Measurements from ENCODE around the gene SGTB. TPM values are rescaled to one million over a fixed set of nuclear protein-coding genes. Genes with fewer than 3 reads are reported as not detected.

The SGTB gene
- total RNA-seq, 1 experiment from 2014 or later, result 14.3 TPM

DNA sequence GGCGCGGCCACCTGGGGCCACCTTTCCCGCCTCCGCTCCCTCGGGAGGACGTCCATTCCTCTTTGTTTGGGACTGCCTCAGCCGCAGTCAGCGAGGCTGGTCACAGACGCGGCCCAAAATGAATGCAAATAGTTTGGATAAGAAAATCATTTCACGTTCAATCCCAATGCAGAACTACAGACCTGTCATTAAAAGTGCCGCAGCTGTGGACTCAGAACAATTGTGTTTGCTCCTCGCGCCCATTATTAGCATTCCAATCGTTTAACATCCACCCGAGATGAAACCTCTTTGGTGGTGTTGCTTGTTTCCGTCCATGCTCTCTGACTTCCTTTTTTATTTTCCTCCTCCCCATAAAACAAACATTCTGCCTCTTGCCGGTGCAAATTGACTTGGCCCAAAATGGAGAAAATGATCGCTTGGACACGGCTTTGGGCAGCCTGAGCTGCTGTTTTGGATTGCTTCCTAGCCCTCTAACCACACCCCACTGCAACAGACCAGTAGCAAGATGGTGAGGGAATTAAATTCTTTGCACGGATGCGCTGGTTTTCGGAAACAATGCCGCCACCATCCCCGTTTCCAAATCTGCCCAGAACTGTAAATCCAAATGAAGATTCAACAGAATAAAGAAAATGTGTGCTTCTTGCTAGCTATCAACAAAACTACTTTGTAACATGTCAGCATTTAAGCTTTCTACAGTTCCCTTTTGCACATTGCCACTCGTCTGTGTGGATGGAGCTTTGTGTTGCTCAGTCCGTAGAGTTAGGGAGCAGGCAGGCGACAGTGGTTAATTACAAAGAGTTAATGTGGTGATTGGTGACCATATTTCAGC lies 880 bp upstream of the SGTB start:
- Histone ChIP-seq H3K27ac (peak overlapping the region; percentile 82), H3K9me3 (replicated peaks) (no peaks in the 10 kb centered on the region), H3K36me3 (peaks cover 15% of the 10 kb centered on the region), H3K27me3 (replicated peaks) (no peaks in the 10 kb centered on the region), H3K4me3 (peak overlapping the region; percentile 89), H3K4me1 (replicated peaks) (peaks cover 18% of the 10 kb centered on the region)
- peak; percentile 50 to 67 for DNase-seq (ENCODE audit: low read depth in 1 of 2, low spot score in 2 of 2)

DNA sequence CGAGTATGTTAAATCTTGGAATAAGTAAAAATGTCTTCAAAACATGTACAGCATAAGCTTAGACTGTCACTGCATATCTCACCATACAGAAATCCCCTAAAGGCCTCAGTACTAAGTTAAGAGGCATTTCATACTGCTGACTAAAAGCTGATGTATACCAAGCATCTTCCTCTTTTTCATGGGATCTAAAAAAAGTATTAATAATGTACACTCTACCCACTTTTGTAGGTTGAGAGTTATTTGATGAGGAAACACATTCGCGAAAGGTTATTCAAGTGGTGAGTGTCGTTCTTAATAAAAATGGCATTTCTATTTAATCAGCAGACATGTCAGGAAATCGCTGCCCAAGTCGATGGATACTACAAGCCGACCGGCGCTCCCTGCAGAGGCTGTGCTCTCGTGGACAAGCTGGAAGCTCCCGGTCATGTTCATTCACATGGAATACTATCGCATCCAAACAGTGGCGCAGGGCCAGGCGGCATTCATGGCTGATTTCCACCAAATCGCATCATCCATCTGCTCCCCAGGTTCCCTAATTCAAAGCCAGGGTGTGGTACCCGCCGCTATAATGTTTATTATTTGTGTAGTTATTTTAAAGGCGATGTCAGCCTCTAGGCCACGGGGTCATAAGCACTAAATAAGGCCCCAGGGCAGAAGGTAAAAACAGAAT lies 724 bp downstream of the SGTB start:
- Histone ChIP-seq H3K4me1 (replicated peaks) (peaks cover 9% of the 10 kb centered on the region; the same call in 1 of the 2 replicates), H3K27ac (no peak overlapping the region), H3K4me3 (peak overlapping the region; percentile 89), H3K27me3 (replicated peaks) (no peaks in the 10 kb centered on the region), H3K36me3 (peaks cover 17% of the 10 kb centered on the region), H3K9me3 (replicated peaks) (no peaks in the 10 kb centered on the region)
- peak; percentile 44 to 64 for DNase-seq (ENCODE audit: low read depth in 1 of 2, low spot score in 2 of 2)

DNA sequence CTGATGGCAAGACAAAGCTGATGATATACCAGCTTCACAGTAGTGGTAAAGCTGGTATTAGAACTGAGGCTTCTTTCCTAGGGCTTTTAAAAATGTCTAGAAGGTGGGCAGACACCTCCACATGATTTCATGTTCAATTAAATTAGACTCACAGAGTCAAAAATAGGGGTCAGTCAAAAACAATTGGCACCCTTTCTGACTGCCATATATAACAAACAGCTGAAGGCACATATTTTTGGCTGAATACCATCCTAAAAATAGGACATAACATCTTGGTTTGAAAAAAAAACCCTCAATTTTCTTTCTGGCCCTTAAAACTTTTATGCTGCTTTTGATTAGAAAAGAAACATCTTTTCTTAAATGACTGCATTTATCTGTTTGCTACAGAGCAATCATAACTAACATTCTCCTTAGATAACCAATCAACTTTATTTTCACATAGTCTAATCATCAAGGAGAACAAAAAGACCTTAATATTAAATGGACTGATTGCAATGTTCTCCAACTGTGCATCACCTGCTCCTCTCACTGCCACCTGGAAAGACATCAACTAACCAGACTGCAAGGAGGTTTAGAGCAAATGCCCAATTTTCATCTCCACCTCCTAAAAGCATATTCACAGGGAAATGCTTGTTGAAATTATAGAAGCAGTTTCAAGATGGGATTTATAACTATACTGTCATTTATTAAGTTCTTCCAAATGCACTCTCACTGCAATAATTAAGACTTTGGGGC lies 3.2 kb downstream of the SGTB start:
- H3K9me3 ChIP-seq (replicated peaks), result no peaks in the 10 kb centered on the region
- H3K27ac ChIP-seq, result no peak overlapping the region
- H3K4me3 ChIP-seq, result no peak overlapping the region
- no peaks in the 10 kb centered on the region for H3K27me3 ChIP-seq (replicated peaks)
- H3K4me1 ChIP-seq (replicated peaks), result 0 out of 2 replicates have a peak, but pooled peaks cover 3% of the 10 kb centered on the region
- no peak for DNase-seq (ENCODE audit: low read depth in 1 of 2, low spot score in 2 of 2)
- H3K36me3 ChIP-seq, result peaks cover 18% of the 10 kb centered on the region

DNA sequence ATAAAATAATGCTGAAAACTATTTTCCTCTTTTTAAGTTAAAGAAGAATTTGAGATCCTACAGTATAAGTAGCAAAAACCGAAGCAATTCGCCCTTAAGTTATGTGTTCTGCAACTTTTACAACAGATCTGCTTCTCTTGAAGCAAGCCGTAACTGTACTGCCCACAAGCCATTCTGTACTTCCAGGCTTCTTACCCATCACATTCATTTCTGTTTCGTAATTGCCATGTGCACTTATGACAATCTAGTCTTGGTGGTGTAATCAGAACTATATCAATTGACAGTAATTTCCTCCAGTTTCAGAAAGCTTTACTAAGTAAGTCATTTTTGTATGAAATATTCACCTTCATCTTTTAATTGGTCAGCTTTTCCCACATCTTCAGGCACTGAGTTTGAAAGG lies 13.8 kb downstream of the SGTB start:
- Histone ChIP-seq H3K36me3 (peaks cover 10% of the 10 kb centered on the region), H3K4me1 (replicated peaks) (no peaks in the 10 kb centered on the region), H3K27ac (no peak overlapping the region), H3K27me3 (replicated peaks) (no peaks in the 10 kb centered on the region), H3K9me3 (replicated peaks) (no peaks in the 10 kb centered on the region), H3K4me3 (no peak overlapping the region)
- DNase-seq (ENCODE audit: low read depth in 1 of 2, low spot score in 2 of 2), result no peak

DNA sequence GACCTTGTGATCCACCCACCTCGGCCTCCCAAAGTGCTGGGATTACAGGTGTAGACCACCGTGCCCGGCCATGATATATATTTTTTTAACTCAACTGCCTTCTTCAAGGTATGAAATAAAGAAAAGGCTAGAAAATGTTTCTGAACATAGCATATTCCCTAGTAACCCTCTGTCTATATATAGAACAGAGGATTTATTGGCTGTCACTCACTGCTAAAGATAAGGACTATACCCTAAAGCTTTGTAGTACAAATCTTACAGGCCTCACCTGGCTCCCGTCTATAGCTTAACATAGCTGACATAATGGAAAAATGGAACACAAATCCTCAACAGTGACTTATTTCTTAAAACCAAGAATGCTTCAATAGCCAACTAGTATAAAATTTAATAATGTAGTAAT lies 14.2 kb downstream of the SGTB start:
- H3K9me3 ChIP-seq (replicated peaks), result no peaks in the 10 kb centered on the region
- no peak for DNase-seq (ENCODE audit: low read depth in 1 of 2, low spot score in 2 of 2)
- H3K36me3 ChIP-seq, result peaks cover 10% of the 10 kb centered on the region
- H3K4me3 ChIP-seq, result no peak overlapping the region
- no peaks in the 10 kb centered on the region for H3K27me3 ChIP-seq (replicated peaks)
- H3K4me1 ChIP-seq (replicated peaks), result no peaks in the 10 kb centered on the region
- H3K27ac ChIP-seq, result no peak overlapping the region

DNA sequence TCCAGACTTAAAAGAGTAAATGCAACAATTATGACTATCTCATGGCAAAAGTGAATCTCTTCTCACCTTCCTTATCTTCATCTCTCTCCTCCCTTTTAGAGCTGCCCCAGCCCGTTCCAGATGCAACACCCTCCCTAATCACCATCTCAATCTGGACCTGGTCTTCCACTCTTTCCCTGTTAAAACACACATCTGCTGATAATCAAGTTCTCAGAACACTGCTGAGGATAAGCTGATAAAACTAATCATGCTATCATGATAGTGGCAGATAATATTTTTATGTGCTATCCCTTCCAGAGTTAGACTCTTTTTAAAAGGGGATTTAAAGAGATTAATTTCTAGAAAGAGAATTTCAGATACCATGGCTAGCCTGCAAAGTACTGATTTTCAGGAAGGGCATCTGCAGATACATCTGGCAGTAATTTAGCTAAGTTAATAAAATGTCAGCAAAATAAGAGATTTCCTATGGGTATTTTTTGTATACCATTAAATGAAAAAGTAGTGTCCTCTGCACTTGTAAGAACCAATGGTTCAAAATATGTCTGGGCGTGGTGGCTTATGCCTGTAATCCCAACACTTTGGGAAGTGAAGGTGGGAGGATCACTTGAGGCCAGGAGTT lies 17.2 kb downstream of the SGTB start:
- H3K9me3 ChIP-seq (replicated peaks), result no peaks in the 10 kb centered on the region
- no peaks in the 10 kb centered on the region for H3K4me1 ChIP-seq (replicated peaks)
- H3K4me3 ChIP-seq, result no peak overlapping the region
- no peaks in the 10 kb centered on the region for H3K27me3 ChIP-seq (replicated peaks)
- DNase-seq (ENCODE audit: low read depth in 1 of 2, low spot score in 2 of 2), result no peak
- H3K27ac ChIP-seq, result no peak overlapping the region
- peaks cover 14% of the 10 kb centered on the region for H3K36me3 ChIP-seq

DNA sequence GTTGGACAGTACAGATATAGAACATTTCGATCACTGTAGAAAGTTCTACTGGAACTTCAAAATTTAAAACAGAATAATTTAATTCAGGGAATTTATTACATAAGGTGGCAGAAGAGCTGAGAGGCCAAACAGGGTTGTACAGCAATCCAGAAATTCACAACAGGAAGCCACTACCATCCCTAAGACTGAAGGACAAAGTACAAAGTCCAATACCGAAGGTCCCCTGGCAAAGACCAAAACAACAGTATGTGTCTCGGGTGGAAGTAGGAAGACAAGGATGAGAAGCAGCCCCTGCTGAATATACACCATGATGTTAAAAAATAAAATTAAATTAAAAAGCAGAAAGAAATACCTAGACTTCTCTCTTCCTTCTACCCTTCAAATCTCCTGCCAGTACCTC lies 19.9 kb downstream of the SGTB start:
- Histone ChIP-seq H3K9me3 (replicated peaks) (no peaks in the 10 kb centered on the region), H3K4me1 (replicated peaks) (no peaks in the 10 kb centered on the region), H3K4me3 (no peak overlapping the region), H3K27me3 (replicated peaks) (no peaks in the 10 kb centered on the region), H3K36me3 (peaks cover 6% of the 10 kb centered on the region; the same call in 1 of the 2 replicates), H3K27ac (no peak overlapping the region)
- no peak for DNase-seq (ENCODE audit: low read depth in 1 of 2, low spot score in 2 of 2)

DNA sequence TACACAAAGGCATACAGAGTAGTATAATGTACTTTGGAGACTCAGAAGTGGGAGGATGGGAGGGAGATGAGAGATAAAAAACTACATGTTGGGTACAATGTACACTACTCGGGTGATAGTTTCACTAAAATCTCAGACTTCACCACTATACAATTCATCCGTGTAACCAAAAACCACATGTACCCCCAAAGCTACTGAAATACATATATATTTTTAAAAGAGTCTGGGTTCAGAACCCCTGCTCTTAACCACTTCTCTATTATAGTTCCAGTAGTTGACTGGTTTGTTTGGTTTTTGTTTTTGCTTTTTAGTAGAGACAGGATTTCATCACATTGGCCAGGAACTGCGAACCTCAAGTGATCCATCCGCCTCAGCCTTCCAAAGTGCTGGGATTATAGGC lies 22.6 kb downstream of the SGTB start:
- Histone ChIP-seq H3K4me1 (replicated peaks) (no peaks in the 10 kb centered on the region), H3K27ac (no peak overlapping the region), H3K36me3 (peaks cover 9% of the 10 kb centered on the region; the same call in 1 of the 2 replicates), H3K27me3 (replicated peaks) (no peaks in the 10 kb centered on the region), H3K4me3 (no peak overlapping the region), H3K9me3 (replicated peaks) (no peaks in the 10 kb centered on the region)
- no peak for DNase-seq (ENCODE audit: low read depth in 1 of 2, low spot score in 2 of 2)

DNA sequence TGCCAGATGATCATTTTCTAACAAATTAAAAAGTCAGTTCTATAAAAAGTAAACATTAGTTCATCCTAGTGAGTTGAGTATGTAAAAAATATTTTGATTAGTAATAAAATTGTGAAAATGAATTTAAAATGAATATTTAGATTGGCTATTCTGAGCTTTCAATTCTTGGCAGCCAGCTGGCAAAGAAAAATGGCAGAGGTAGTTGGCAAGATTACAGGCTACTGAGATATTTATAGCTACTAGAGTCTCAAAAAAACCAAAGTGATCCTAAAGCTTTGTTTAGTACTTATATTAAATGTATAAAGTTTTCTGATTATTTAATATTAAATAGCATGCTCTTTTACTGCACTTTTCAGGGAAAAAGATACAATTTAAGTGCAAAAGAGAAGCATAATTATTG lies 25.0 kb downstream of the SGTB start:
- no peaks in the 10 kb centered on the region for H3K4me1 ChIP-seq (replicated peaks)
- no peak for DNase-seq (ENCODE audit: low read depth in 1 of 2, low spot score in 2 of 2)
- no peaks in the 10 kb centered on the region for H3K27me3 ChIP-seq (replicated peaks)
- no peak overlapping the region for H3K27ac ChIP-seq
- peaks cover 6% of the 10 kb centered on the region; the same call in 1 of the 2 replicates for H3K36me3 ChIP-seq
- no peak overlapping the region for H3K4me3 ChIP-seq
- H3K9me3 ChIP-seq (replicated peaks), result no peaks in the 10 kb centered on the region

DNA sequence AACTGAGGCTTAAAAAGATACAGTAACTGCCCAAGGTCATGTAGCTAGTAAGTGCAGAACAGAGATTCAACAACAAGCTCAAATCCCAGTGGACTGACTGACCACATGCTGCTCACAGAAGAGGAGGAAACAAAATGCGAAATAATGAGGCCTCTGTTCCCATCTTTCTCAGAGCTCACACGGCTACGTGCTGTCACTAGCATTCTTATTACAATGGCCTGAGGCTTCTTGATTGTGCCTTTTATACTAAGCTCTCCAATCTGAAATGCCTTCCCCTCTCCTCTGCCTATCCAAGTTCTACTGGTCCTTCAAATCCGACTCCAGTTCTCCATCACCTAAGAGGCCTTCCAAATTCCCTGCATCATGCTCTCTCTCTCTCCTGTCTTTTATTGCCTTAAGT lies 26.0 kb downstream of the SGTB start:
- DNase-seq (ENCODE audit: low read depth in 1 of 2, low spot score in 2 of 2), result no peak
- Histone ChIP-seq H3K4me3 (no peak overlapping the region), H3K36me3 (peaks cover 6% of the 10 kb centered on the region; the same call in 1 of the 2 replicates), H3K9me3 (replicated peaks) (no peaks in the 10 kb centered on the region), H3K4me1 (replicated peaks) (no peaks in the 10 kb centered on the region), H3K27me3 (replicated peaks) (no peaks in the 10 kb centered on the region), H3K27ac (no peak overlapping the region)

DNA sequence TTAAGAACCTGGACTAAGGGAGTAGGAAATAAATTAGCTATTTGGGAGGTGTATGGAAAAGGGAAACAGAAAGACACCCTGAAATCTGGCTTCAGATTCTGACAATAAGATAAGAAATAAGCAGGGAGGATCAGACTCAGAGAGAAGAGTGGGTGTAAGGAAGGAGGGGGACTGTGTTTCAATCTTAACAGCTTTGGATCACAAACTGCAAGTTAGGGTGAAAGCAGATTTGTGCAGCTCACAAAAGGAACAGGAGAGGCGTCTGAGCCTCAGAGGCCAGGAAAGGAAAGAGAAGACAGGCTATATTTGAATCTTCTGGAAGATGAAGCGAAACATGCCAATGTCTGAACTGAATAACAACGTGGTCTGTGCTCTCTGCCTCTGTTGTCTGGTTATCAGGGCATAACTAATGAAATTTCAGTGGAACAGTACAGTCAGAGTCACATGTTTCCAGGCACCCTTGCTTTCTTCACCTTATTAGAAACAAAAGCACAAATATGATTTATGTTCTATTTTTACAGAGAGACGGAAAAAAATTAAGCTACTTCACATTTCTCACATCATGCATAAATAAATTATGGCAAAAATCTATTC lies 26.6 kb downstream of the SGTB start:
- DNase-seq (ENCODE audit: low read depth in 1 of 2, low spot score in 2 of 2), result no peak
- no peaks in the 10 kb centered on the region for H3K27me3 ChIP-seq (replicated peaks)
- peaks cover 6% of the 10 kb centered on the region; the same call in 1 of the 2 replicates for H3K36me3 ChIP-seq
- no peak overlapping the region for H3K27ac ChIP-seq
- no peaks in the 10 kb centered on the region for H3K9me3 ChIP-seq (replicated peaks)
- H3K4me1 ChIP-seq (replicated peaks), result no peaks in the 10 kb centered on the region
- no peak overlapping the region for H3K4me3 ChIP-seq

DNA sequence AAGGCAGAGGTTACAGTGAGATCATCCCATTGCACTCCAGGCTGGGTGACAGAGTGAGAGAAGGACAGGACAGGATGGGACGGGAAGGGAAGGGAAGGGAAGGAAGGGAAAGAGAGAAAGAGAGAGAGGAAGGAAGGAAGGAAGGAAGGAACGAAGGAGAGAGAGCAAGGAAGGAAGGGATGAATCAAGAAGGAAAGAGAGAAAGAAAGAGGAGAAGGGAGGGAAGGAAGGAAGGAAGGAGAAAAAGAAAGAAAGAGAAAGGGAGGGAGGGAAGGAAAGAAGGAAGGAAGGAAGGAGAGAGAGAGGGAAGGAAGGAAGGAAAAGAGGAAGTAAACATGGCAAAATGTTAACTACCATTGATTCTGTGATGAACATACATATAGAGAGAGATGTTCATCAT lies 28.8 kb downstream of the SGTB start:
- Histone ChIP-seq H3K4me3 (no peak overlapping the region), H3K4me1 (replicated peaks) (no peaks in the 10 kb centered on the region), H3K27me3 (replicated peaks) (no peaks in the 10 kb centered on the region), H3K36me3 (0 out of 2 replicates have a peak, but pooled peaks cover 3% of the 10 kb centered on the region), H3K9me3 (replicated peaks) (no peaks in the 10 kb centered on the region), H3K27ac (no peak overlapping the region)
- no peak for DNase-seq (ENCODE audit: low read depth in 1 of 2, low spot score in 2 of 2)

DNA sequence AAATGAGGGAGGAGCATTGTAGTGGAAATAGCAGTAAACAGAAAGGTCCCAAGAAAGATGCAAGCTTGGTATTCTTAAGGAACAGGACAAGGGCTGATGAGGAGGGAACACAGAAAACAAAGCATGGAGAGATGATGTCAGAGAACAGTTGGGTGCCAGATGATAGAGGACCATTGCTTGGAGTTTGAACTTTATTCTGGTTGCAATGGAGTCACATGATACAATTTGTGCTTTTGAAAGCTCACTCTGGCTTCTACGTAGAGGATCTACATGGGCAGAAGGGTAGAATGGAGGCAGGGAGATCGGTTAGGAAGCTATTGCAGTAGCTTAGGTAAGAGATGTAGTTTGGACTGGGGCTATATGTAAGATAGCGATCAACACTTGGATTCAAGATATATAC lies 39.8 kb downstream of the SGTB start:
- no peak overlapping the region for H3K27ac ChIP-seq
- H3K9me3 ChIP-seq (replicated peaks), result no peaks in the 10 kb centered on the region
- H3K4me1 ChIP-seq (replicated peaks), result no peaks in the 10 kb centered on the region
- H3K4me3 ChIP-seq, result no peak overlapping the region
- no peaks in the 10 kb centered on the region for H3K27me3 ChIP-seq (replicated peaks)
- DNase-seq (ENCODE audit: low read depth in 1 of 2, low spot score in 2 of 2), result no peak
- peaks cover 9% of the 10 kb centered on the region for H3K36me3 ChIP-seq
